GM12878 (cell line): ENCODE results near the gene PRKG1. TPM values are rescaled to one million over a fixed set of nuclear protein-coding genes. Genes with fewer than 3 reads are reported as not detected.

Experiments
- ATAC-seq: fragments of 200-7000 bp; cut with Tn5 transposase; 3 replicates; pipeline ENCODE4 v1.9.1; 2020; ENCODE audit warnings: mild to moderate bottlenecking, moderate library complexity
- BruUV-seq: library from RNA; stranded (reverse); fragments of 400-500 nt; replicated peaks from 2 replicates; lab custom pipeline; 2021; lab: Mats Ljungman, UMichigan
- CTCF ChIA-PET: fragments of 300-600 bp; sonication (Branson Sonifier 250); formaldehyde crosslinking; extraction: SDS; loops from one replicate; lab custom pipeline; 2021; ENCODE audit warnings: inconsistent platforms; lab: Yijun Ruan, JAX
- POLR2A ChIA-PET: fragments of 350-600 bp; formaldehyde crosslinking; extraction: SDS; loops from one replicate; lab custom pipeline; 2021; ENCODE audit warnings: inconsistent platforms; lab: Charles Lee
- RAD21 ChIA-PET: fragments of 300-600 bp; sonication (Branson Sonifier 250); formaldehyde crosslinking; loops from one replicate; lab custom pipeline; 2023; ENCODE audit warnings: antibody characterized with exemption; ENCODE audit not compliant: unreplicated experiment; lab: Charles Lee
- SMC1A ChIA-PET: fragments of 300-600 bp; sonication (Branson Sonifier 250); formaldehyde crosslinking; loops from one replicate; lab custom pipeline; 2023; ENCODE audit not compliant: unreplicated experiment, uncharacterized antibody; lab: Charles Lee
- DNase-seq: peaks from one replicate; pipeline ENCODE4 v3.0.0-alpha.2; 2011; ENCODE audit warnings: low read depth, low spot score
- FAIRE-seq: peaks from 3 replicates; lab custom pipeline; 2011; peaks lifted over from hg19 to GRCh38; lab: Jason Lieb, UNC
- H2AFZ ChIP-seq: 2 replicates; pipeline ENCODE4 v1.6.0; 2011; ENCODE audit warnings: low read depth, low read length, control low read depth; ENCODE audit not compliant: control insufficient read depth
- H3K27ac ChIP-seq: 2 replicates; pipeline ENCODE4 v1.5.1; 2011; ENCODE audit warnings: control low read depth; ENCODE audit not compliant: control insufficient read depth, insufficient read depth
- H3K27me3 ChIP-seq, 2 experiments: replicated peaks in 1 of 2; 2 replicates each; pipeline versions ENCODE4 v1.6.0 to v1.6.1; 2011; ENCODE audit warnings: low read length in 1 of 2; ENCODE audit not compliant: control insufficient read depth in 2 of 2, insufficient read depth in 2 of 2
- H3K36me3 ChIP-seq, 2 experiments: 2 replicates each; pipeline ENCODE4 v1.5.1; 2011; ENCODE audit warnings: low read length in 1 of 2; ENCODE audit not compliant: control insufficient read depth in 2 of 2, insufficient read depth in 2 of 2
- H3K4me1 ChIP-seq: 2 replicates; pipeline ENCODE4 v1.6.1; 2011; ENCODE audit warnings: mild to moderate bottlenecking, low read length, moderate library complexity, mixed read lengths; ENCODE audit not compliant: control insufficient read depth, insufficient read depth
- H3K4me2 ChIP-seq: 2 replicates; pipeline ENCODE4 v1.6.0; 2011; ENCODE audit warnings: control low read depth; ENCODE audit not compliant: control insufficient read depth, insufficient read depth
- H3K4me3 ChIP-seq: fragments of 200-600 bp; sonication (generic); 2 replicates; pipeline ENCODE4 v1.5.1; 2016
- H3K79me2 ChIP-seq: 2 replicates; pipeline ENCODE4 v1.6.0; 2011; ENCODE audit warnings: low read length; ENCODE audit not compliant: control insufficient read depth, insufficient read depth
- H3K9ac ChIP-seq: 2 replicates; pipeline ENCODE4 v1.8.0; 2011; ENCODE audit warnings: low read length, control low read depth, mixed read lengths; ENCODE audit not compliant: control insufficient read depth, insufficient read depth
- H3K9me3 ChIP-seq: replicated peaks from 3 replicates; pipeline ENCODE4 v1.5.1; 2011; ENCODE audit warnings: mild to moderate bottlenecking, low read length; ENCODE audit not compliant: control insufficient read depth, insufficient read depth
- H4K20me1 ChIP-seq: 2 replicates; pipeline ENCODE4 v1.6.0; 2011; ENCODE audit not compliant: control insufficient read depth, insufficient read depth
- MAX ChIP-seq: IDR thresholded peaks from 2 replicates; pipeline ENCODE4 v1.6.1; 2012; ENCODE audit warnings: low read depth, low read length, improper control_type of control experiment
- PML ChIP-seq: IDR thresholded peaks from 2 replicates; pipeline ENCODE4 v1.6.1; 2012; ENCODE audit warnings: low read length, inconsistent platforms
- RELA ChIP-seq: fragments of 450-650 bp; IDR thresholded peaks from 2 replicates; pipeline ENCODE4 v1.8.0; 2014; ENCODE audit warnings: borderline replicate concordance; ENCODE audit not compliant: partially characterized antibody
- SMAD5 ChIP-seq: IDR thresholded peaks from 2 replicates; pipeline ENCODE4 v1.6.1; 2016; ENCODE audit warnings: antibody characterized with exemption, low read depth
- STAT3 ChIP-seq: IDR thresholded peaks from 2 replicates; pipeline ENCODE4 v1.6.1; 2011; ENCODE audit warnings: low read depth, low read length, improper control_type of control experiment
- TARDBP ChIP-seq: IDR thresholded peaks from 2 replicates; pipeline ENCODE4 v1.6.1; 2016; ENCODE audit warnings: borderline replicate concordance
- TBL1XR1 ChIP-seq: IDR thresholded peaks from 2 replicates; pipeline ENCODE4 v1.6.1; 2012; ENCODE audit warnings: low read depth, low read length, improper control_type of control experiment
- USF2 ChIP-seq: IDR thresholded peaks from 2 replicates; pipeline ENCODE4 v1.6.1; 2011; ENCODE audit warnings: low read depth, low read length, improper control_type of control experiment, borderline replicate concordance
- WGBS: methylation state at CpG from one replicate; pipeline ENCODE4 v1.1.6; 2016; ENCODE audit warnings: low lambda C conversion rate; ENCODE audit not compliant: insufficient replicate concordance, insufficient coverage; ENCODE audit errors: missing lambda C conversion rate; 5-methylcytosine and 5-hydroxymethylcytosine counted together
- in situ Hi-C: fragments of 300-500 bp; cut with MboI; formaldehyde crosslinking; loops from 9 replicates; pipeline ENCODE4 v1.14.3; 2018; ENCODE audit warnings: mixed read lengths
- intact Hi-C: fragments of 100-400 bp; cut with micrococcal nuclease; formaldehyde crosslinking; loops from one replicate; pipeline ENCODE4 v1.14.2; 2022; ENCODE audit not compliant: unreplicated experiment
- polyA plus RNA-seq, 11 experiments: library from polyadenylated mRNA; depleted of rRNA in 4 of 11; unstranded in 6 of 11; stranded (reverse) in 5 of 11; fragments of >200 nt; fragmentation: Nextera tagmentation in 4 of 11; fragmentation: Illumina TruSeq in 1 of 11; extraction: Ambion mirVana in 4 of 11; extraction: Trizol in 1 of 11; gene quantifications; 1 replicate in 1 of 11; 2 replicates in 10 of 11; pipeline versions ENCODE4 v1.2.1 to v1.2.3, GENCODE V29; 2011 to 2016; ENCODE audit warnings: inconsistent platforms in 2 of 11, missing spikeins in 2 of 11, low read depth in 1 of 11
- total RNA-seq, 4 experiments: library from RNA; depleted of rRNA in 3 of 4; stranded (reverse); fragments of >200 nt in 3 of 4; fragmentation: Illumina TruSeq in 1 of 4; extraction: Trizol in 1 of 4; gene quantifications; 2 replicates each; pipeline versions ENCODE4 v1.2.1 to v1.2.3, GENCODE V29; 2013 to 2021
- TF ChIP-seq, protein P1 (sequence below): fragments of 150-350 bp; IDR thresholded peaks from 2 replicates; pipeline ENCODE4 v1.6.1; 2014; ENCODE audit warnings: mild to moderate bottlenecking, low read depth, low read length
- TF ChIP-seq, protein P2 (sequence below): IDR thresholded peaks from 2 replicates; pipeline ENCODE4 v1.6.1; 2011; ENCODE audit warnings: borderline replicate concordance, low read depth, mild to moderate bottlenecking, moderate library complexity, mixed read lengths, low read length; ENCODE audit not compliant: insufficient read depth; ENCODE audit errors: extremely low read length
- TF ChIP-seq, protein P3 (sequence below): fragments of 450-650 bp; formaldehyde crosslinking; IDR thresholded peaks from 2 replicates; pipeline ENCODE4 v1.5.0; 2022; ENCODE audit warnings: mild to moderate bottlenecking, missing genetic modification characterization

PRKG1 gene
- total and polyA plus RNA-seq, 10 of the 15 experiments (the other 5 are each of a cell fraction or from before 2014, with no cell fraction given) = 0.04 to 0.05 TPM; not detected in 8

DNA sequence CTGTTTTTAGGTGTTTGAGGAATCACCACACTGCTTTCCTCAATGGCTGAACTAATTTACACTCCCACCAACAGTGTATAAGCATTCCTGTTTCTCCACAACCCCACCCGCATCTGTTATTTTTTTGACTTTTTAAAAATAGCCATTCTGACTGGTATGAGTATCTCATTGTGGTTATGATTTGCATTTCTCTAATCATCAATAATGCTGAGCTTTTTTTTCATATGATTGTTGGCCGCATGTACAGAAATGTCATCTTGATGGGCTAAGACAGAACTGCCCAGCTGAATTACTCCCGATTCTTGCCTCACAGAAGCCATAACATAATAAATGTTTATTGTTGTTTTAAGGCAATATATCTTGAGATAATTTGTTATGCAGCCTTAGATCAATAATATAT, 1146.7 kb downstream of the PRKG1 start:
- ATAC-seq (no peak), DNase-seq (no peak), FAIRE-seq (no peak)
- POLR2A ChIA-PET = no interaction called here
- no peak overlapping the region for H3K9ac ChIP-seq
- 59% methylated on average over 3 of the region's 3 CpGs for WGBS
- H2AFZ ChIP-seq = no peak overlapping the region
- CTCF ChIA-PET = no interaction called here
- H3K79me2 ChIP-seq = no peaks in the 10 kb centered on the region
- no peak overlapping the region for H3K4me2 ChIP-seq
- no peaks in the 10 kb centered on the region for H4K20me1 ChIP-seq
- BruUV-seq = no TSS peak
- no peaks in the 10 kb centered on the region for H3K9me3 ChIP-seq
- H3K27me3 ChIP-seq = no peaks in the 10 kb centered on the region
- H3K4me3 ChIP-seq = no peak overlapping the region
- SMC1A ChIA-PET = interaction anchor here (0.8 kb wide), 1 partner anchor 284 kb away, joined by 3 read pairs; no protein-coding TSS in a partner anchor
- RAD21 ChIA-PET = interaction anchor here (0.5 kb wide), 1 partner anchor 225 kb away, joined by 3 read pairs; no protein-coding TSS in a partner anchor
- in situ Hi-C loops = loop anchor here (25.0 kb wide), 1 partner anchor 1209 kb away; no protein-coding TSS in a partner anchor
- TF ChIP-seq TBL1XR1 (no peak), TARDBP (no peak), USF2 (no peak), PML (no peak), RELA (no peak), SMAD5 (no peak), MAX (no peak), STAT3 (no peak)
- TF ChIP-seq, protein P1, sequence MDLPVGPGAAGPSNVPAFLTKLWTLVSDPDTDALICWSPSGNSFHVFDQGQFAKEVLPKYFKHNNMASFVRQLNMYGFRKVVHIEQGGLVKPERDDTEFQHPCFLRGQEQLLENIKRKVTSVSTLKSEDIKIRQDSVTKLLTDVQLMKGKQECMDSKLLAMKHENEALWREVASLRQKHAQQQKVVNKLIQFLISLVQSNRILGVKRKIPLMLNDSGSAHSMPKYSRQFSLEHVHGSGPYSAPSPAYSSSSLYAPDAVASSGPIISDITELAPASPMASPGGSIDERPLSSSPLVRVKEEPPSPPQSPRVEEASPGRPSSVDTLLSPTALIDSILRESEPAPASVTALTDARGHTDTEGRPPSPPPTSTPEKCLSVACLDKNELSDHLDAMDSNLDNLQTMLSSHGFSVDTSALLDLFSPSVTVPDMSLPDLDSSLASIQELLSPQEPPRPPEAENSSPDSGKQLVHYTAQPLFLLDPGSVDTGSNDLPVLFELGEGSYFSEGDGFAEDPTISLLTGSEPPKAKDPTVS = no peak
- TF ChIP-seq, protein P2, sequence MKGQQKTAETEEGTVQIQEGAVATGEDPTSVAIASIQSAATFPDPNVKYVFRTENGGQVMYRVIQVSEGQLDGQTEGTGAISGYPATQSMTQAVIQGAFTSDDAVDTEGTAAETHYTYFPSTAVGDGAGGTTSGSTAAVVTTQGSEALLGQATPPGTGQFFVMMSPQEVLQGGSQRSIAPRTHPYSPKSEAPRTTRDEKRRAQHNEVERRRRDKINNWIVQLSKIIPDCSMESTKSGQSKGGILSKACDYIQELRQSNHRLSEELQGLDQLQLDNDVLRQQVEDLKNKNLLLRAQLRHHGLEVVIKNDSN = no peak
- TF ChIP-seq, protein P3, sequence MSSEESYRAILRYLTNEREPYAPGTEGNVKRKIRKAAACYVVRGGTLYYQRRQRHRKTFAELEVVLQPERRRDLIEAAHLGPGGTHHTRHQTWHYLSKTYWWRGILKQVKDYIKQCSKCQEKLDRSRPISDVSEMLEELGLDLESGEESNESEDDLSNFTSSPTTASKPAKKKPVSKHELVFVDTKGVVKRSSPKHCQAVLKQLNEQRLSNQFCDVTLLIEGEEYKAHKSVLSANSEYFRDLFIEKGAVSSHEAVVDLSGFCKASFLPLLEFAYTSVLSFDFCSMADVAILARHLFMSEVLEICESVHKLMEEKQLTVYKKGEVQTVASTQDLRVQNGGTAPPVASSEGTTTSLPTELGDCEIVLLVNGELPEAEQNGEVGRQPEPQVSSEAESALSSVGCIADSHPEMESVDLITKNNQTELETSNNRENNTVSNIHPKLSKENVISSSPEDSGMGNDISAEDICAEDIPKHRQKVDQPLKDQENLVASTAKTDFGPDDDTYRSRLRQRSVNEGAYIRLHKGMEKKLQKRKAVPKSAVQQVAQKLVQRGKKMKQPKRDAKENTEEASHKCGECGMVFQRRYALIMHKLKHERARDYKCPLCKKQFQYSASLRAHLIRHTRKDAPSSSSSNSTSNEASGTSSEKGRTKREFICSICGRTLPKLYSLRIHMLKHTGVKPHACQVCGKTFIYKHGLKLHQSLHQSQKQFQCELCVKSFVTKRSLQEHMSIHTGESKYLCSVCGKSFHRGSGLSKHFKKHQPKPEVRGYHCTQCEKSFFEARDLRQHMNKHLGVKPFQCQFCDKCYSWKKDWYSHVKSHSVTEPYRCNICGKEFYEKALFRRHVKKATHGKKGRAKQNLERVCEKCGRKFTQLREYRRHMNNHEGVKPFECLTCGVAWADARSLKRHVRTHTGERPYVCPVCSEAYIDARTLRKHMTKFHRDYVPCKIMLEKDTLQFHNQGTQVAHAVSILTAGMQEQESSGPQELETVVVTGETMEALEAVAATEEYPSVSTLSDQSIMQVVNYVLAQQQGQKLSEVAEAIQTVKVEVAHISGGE (CRISPR knock-in tag) = no peak
- peaks cover 6% of the 10 kb centered on the region for H3K4me1 ChIP-seq
- intact Hi-C loops = no loop called here
- no peaks in the 10 kb centered on the region for H3K36me3 ChIP-seq
- no peak overlapping the region for H3K27ac ChIP-seq
